T-helper 2 cell (primary cell): ENCODE data around the gene FAM163A.
"Not testable (repeated sequence)": the region's sequence is repeated elsewhere in the genome, so short reads cannot be mapped to it uniquely, and the experiment has no call there.

Experiments used
- DNase-seq, 5 experiments: peaks; one replicate each; pipeline versions ENCODE4 v3.0.0 to v3.0.0-alpha.2; 2012 to 2022
- total RNA-seq, 2 donors: gene quantifications; one replicate each; lab custom pipeline; 2026; lab: John Stamatoyannopoulos, UW

The FAM163A gene
- 0 to 0.20 reads per million in 2 donors for total RNA-seq

DNA sequence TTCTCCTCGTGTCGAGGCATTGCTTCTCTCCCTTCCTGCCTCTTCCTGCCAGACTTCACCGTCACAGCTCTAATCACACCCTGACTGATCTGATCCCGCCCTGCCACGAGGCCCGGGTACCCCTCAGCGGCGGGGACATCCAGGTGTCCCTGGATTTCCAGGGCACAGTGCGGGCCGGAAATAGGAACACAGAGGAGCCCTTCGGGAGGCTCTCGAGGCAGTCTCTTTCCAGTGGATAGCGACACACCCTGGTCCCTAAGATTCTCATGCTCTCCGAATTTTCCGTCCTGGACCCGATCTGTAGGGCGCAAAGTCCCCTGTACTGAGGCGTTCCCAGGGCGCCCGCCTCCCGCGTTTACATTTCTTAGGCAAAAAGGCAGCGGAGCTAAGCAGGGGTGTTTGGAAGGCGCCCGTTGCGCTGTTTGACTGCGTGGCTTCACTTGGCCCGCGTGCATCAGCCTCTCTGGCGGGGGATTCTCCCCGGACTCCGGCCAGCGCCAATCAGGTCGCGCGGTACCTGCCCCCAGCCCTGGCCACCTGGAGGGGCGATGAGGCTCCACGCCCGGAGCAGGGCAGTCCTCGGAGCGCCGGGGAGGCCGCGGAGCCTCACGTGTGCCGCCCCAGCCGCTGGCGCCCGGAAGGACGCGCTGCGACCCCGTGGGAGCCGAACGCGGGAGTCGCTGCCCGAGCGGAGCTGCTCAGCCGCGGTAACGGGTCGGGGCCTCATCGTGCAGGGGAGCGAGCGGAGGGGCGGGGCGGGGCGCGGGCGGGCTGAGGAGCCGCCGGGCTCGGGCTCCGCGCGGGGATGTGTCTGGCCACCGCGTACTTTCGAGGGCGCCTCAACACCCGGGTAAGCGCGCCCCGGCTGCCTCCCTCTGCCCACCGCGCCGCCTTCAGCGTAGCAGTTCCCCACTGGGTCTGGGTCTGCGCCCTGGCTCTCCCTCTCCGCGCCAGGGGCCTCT lies at the start of gene FAM163A:
FAM163A (plus strand) TSS at position 575 of the 962 bp plus-strand sequence. CDS start 69,807 bp downstream, outside the sequence.
- peak in 1 of 5 experiments; percentile 6 for DNase-seq

DNA sequence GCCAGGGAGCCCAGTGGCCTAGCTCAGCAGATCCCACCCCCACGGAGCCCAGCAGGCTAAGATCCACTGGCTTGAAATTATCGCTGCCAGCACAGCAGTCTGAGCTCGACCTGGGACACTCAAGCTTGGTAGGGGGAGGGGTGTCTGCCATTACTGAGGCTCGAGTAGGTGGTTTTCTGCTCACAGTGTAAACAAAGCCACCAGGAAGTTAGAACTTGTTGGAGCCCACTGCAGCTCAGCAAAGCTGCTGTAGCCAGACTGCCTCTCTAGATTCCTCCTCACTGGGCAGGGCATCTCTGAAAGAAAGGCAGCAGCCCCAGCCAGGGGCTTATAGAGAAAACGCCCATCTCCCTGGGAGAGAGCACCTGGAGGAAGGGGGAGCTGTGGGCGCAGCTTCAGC lies 48.6 kb upstream of the FAM163A start:
- not testable (repeated sequence) for DNase-seq

DNA sequence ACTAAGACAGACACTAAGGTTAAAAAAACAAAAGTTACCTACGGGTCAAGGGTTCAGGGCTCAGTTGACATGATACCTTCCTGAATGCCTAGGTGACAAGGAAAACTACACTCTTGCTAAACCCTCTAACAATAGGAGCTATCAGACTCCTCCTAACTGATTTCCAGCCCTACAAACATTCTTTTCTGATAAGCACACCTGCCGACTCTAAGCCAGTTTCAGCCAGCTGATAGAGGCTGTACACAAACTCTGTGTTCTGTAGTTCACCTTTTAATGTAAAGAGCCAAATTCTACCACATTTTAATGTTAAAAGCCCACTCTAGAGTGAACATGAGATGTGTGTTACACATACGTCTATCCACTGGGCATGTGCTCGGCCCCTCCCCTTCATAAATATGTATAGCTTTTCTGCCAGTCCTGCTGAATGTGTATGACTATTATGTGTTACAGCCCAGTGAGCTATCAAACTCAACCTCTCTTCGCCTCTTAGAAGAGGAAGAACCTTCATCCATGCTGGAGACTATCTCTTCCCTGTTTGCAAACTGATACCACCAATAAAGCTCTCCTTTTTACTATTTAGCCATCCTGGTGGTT lies 40.0 kb upstream of the FAM163A start:
- DNase-seq = no peak

- peak in 4 of 5 experiments; percentile 7 to 62 (median 32) for DNase-seq
Observed at GRCh38 chr1:179706339-179706941, 36.7 kb upstream of the FAM163A start.

- DNase-seq = no peak
Observed at GRCh38 chr1:179707406-179707805, 35.7 kb upstream of the FAM163A start.

- DNase-seq = no peak
Observed at GRCh38 chr1:179708434-179709195, 34.5 kb upstream of the FAM163A start.

DNA sequence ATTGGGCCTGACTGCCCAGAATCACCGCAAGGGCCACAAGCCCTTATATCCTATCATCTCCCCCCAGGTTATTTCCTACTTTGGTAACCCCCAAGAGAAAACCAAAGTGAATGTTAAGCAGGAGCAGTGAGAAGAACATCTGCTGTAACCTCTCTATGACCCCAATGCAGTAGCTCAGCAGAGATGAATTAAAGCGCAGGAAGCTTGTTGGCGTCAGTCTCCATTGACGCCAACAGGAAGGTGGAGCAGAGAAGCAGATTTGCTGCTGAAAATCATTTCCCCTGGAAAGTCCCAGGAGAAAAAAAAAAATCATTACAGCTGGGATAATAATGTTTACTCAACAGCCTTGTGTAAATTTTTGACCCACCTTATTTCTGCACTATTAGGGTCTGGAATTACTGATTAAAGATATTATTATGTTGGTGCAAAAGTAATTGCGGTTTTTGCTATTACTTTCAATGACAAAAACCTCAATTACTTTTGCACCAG lies 33.2 kb upstream of the FAM163A start:
- peak in 3 of 5 experiments; percentile 24 to 35 (median 27) for DNase-seq

DNA sequence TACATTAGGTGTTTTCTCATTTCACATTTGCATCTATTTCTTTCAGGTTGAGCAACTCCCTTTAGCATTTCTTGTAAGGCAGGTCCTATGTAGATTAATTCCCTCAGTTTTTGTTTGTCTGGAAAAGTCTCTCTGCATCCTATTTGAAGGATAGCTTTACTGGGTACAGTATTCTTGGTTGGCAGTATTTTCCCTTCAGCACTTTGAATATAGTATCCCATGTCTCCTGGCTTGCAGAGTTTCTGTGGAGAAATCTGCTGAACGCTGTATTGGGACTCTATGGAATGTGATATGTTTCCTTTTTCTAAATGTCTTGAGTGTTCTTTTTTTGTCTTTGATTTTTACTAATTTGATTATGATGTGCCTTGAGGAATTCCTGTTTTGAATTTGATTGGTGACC lies 28.9 kb upstream of the FAM163A start:
- DNase-seq = no peak

DNA sequence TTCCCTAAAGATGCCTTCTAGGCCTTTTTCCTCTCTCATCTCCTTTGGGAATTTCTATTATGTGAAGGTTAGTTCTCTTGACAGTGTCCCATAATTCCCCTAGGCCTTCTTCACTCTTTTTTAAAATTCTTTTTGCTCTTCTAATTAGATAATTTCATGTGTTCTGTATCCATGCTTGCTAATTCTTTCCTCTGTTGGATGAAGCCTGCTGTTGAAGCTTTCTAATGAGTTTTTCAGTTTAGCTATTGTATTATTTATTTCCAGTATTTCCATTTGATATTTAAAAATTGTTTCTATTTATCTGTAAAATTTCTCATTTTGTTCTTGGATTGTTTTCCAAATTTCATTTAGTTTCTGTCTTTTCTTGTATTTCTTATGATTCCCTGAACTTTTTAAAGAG lies 28.5 kb upstream of the FAM163A start:
- no peak for DNase-seq

GRCh38 chr1:179719272-179719671 lies 23.8 kb upstream of the FAM163A start:
- DNase-seq = no peak

DNA sequence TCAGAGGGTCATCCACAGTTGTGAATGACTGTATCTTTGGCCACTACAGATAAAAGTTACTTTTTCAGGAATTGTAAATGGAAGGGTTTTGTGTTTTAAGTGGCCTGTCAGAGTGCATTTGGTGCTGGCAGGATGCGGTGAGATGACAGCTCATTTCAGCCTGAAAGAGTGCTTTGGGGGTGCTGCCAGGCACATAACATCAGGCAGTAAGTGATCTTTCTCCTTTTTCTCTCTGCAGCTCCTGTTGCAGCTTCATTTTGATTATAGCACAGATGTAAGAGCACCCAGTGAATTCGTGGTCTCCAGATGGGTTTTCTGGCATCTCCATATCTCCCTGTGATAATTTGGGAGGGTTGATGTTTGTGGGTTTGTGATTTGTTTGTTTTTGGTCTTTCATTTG lies 14.8 kb upstream of the FAM163A start:
- peak in 1 of 5 experiments; percentile 46 for DNase-seq

DNA sequence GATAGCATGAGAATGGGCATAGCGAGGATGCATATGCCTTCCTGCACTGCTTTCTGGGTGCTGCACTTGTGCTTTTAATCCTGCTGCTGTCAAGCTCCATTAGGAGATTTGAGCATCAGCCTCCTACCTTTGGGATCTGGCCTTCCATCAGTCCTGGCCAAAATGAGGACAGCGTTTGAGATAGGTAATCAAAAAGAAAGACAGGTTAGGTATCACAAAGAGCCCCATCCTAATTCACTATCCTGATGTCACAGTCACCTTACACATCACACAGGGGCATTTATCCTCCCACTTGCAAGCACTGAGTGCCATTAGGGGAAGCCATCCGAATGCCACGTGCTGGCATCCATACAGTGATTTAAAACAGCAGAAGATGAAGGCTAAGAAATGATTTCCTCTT lies 13.2 kb upstream of the FAM163A start:
- DNase-seq = no peak

DNA sequence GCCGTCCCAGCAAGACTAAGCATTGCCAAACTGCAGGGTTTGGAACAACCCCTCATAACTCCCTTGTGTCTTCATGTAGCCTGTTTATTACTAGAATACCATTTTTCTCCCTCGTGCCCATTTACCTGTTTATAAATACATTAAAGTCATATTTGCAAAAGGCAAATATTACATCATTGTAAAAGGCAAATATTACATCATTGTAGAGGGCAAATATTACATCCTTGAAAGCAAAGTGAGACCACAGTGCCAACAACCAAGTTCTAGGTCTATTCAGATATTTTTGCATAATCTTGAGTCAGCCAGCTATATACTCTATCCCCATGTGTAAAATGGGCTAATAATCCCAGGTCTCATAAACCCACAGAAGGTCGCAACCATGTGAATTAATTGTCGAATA lies 11.4 kb upstream of the FAM163A start:
- no peak for DNase-seq

DNA sequence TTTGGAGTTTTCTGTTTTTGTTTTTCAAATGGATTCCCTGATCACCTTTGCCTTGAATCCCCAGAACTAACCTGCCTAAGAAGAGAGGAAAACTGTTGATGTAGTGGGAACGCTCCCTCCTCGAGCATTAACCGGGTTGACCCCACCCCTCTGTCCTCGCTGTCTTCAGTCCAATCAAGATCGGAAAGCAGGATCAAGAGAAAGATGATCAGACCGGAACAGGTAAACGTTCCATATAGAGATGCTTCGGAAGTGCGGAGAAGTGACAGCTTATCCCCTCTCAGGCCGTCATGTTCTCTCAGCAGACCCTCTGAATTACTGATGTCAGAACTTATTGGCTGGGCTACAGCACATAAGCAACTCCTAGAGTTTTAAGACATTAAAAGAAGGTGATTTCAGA lies 800 bp upstream of the FAM163A start:
- no peak for DNase-seq

GRCh38 chr1:179743679-179744400 lies 749 bp downstream of the FAM163A start:
- DNase-seq = no peak

GRCh38 chr1:179744401-179745130 lies 1.5 kb downstream of the FAM163A start:
- DNase-seq = no peak

DNA sequence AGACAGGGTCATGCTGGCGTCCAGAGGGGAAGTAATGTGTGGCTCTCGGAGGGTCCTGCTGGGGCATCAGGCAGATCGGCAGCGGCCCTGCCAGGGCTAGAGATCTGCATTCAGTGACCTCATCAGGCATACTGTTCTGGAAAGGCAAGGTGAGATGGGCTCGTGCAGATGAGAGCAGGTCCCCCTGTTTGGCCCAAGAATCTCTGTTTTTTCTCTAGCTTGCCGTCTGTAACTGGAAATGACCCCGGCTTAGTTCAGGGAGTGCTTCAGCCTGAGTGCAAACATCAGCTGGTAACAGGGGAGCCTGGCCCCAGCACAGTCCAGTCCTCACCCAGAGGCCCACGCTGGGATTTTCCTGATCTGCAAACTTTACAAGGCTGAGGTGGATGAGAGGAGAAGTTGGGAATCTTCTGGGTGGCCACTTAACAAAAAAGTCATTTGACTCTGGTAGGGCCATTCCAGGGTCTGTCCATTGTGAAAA lies 2.1 kb downstream of the FAM163A start:
- no peak for DNase-seq

DNA sequence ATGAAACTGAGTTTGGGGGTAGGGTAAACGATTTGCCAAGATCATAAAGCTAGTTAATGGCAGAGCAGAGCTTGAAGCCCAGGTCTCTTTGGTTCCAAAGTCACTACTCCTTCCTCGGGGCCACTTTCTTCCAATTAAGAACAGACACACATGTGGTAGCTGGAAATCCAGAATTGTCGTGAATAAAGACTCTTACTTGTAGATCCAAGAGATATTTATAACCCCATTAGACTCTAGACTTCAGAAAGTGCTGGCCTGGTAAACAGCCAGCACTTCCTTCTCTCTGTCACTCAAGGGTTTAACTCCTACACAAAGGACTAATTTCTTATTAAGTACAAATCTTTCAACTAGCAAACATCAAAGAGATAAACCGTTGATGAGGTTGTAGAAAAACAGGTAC lies 2.7 kb downstream of the FAM163A start:
- DNase-seq = no peak

DNA sequence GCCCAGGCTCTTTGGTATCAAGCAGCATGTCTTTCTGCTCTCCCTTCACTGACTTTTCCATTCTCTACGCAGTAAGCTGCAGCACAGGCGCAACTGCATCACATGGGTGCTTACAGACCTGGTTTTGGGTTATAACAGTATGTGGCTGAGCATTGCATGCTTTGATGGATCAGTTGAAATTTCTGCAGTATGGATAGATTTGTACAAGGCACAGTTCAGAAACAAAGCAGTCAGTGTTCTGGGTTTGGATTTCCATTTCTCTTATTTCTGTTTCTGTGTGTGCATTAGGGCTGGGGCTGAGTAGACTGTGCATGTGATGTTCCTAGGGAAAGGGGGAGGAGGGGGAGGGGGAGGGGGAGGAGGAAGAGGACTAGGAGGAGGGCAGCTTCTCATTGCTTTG lies 4.5 kb downstream of the FAM163A start:
- DNase-seq = no peak

- no peak for DNase-seq
Observed at GRCh38 chr1:179748772-179749171, 5.7 kb downstream of the FAM163A start.

DNA sequence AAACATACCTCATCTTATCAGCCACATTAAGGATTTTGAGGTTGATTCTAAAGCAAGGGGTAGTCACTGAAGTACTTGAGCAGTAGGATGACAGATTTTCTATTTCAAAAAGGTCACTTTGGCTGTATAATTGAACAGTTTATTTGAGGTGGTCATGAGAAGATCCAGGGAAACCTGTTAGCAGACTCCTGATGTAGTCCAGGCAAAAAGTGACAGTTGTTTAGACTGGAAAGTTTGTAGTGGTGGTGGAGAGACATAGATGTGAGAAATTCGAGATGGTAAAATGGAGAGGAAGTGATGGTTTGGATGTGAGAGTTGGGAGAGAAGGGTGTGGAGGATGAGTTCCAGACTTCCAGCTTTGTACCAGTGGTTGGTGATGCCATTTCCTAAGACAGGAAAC lies 7.5 kb downstream of the FAM163A start:
- DNase-seq = no peak
